ENCODE results near the gene CNOT6.

Gene CNOT6

DNA sequence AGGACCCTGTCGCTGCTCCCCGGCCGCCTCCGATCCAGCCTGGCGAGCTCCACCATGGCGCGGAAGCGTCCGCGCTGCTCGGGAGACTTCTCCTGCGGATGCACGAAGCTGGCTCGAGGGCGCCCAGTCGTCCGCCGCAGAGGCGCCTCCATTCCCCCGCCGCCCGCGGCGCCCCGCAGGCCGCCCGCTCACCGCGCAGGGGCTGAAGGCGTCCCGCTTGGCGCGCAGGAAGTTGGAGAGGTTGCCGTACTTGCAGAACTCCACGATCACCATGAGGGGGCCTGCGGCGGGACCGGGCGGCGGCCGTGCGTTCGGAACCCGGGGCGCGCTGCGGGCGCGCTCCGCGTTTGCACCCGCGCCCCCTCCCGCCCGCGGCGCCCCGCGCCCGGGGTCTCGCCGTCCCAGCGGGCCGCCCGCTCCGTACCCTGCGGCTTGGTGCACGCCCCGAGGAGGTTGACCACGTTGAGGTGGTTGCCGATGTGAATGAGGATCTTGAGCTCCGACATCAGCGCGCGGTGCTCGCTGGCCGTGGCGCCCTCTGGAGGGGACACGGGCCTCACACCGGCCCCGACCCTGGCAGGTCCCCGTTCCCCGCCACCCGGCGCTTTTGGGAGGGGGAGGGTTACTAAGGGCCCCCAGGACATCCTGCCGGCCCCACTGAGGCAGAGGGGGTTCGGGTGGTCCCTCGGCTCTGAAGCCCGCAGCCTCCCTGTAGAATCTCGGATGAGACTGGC lies 124.8 kb downstream of the CNOT6 start:
- no peaks in the 10 kb centered on the region for H3K9me3 ChIP-seq
- no peak overlapping the region for H3K27ac ChIP-seq
- no peak overlapping the region for H3K4me3 ChIP-seq (ENCODE audit: low read depth in 1 of 2, low read length in 1 of 2)
- peaks cover 21% of the 10 kb centered on the region for H3K27me3 ChIP-seq
- no peaks in the 10 kb centered on the region for H3K36me3 ChIP-seq
- peaks cover 4 to 5% of the 10 kb centered on the region in 2 experiments for H3K4me1 ChIP-seq (ENCODE audit: control insufficient read depth in 1 of 2, insufficient read depth in 1 of 2, low read depth in 1 of 2, low read length in 1 of 2)
- TF ChIP-seq, protein P1, sequence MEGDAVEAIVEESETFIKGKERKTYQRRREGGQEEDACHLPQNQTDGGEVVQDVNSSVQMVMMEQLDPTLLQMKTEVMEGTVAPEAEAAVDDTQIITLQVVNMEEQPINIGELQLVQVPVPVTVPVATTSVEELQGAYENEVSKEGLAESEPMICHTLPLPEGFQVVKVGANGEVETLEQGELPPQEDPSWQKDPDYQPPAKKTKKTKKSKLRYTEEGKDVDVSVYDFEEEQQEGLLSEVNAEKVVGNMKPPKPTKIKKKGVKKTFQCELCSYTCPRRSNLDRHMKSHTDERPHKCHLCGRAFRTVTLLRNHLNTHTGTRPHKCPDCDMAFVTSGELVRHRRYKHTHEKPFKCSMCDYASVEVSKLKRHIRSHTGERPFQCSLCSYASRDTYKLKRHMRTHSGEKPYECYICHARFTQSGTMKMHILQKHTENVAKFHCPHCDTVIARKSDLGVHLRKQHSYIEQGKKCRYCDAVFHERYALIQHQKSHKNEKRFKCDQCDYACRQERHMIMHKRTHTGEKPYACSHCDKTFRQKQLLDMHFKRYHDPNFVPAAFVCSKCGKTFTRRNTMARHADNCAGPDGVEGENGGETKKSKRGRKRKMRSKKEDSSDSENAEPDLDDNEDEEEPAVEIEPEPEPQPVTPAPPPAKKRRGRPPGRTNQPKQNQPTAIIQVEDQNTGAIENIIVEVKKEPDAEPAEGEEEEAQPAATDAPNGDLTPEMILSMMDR (IDR thresholded peaks at IDR 0.05) = no peak

DNA sequence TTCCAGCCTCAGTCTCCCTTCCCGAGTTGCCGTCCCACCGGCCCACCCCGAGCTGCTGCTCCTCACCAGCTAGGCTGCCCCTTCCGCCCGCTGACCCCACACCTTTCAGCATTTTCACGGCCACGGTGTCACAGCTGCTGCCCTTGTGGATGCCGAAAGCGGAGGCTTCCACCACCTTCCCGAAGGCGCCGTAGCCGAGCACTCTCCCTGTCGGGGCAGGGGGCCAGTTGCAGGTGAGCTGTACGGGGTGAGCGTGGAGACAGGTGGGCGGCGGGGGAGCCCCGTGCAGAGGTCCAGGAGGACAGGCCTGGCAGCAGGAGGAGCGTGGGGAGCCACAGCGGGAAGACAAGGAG lies 125.4 kb downstream of the CNOT6 start:
- Histone ChIP-seq H3K27ac (no peak overlapping the region), H3K36me3 (no peaks in the 10 kb centered on the region), H3K4me1 (ENCODE audit: control insufficient read depth in 1 of 2, insufficient read depth in 1 of 2, low read depth in 1 of 2, low read length in 1 of 2) (peaks cover 4 to 5% of the 10 kb centered on the region in 2 experiments), H3K9me3 (no peaks in the 10 kb centered on the region), H3K27me3 (peaks cover 21% of the 10 kb centered on the region), H3K4me3 (ENCODE audit: low read depth in 1 of 2, low read length in 1 of 2) (no peak overlapping the region)
- TF ChIP-seq, protein P1 (IDR thresholded peaks at IDR 0.05) = no peak

DNA sequence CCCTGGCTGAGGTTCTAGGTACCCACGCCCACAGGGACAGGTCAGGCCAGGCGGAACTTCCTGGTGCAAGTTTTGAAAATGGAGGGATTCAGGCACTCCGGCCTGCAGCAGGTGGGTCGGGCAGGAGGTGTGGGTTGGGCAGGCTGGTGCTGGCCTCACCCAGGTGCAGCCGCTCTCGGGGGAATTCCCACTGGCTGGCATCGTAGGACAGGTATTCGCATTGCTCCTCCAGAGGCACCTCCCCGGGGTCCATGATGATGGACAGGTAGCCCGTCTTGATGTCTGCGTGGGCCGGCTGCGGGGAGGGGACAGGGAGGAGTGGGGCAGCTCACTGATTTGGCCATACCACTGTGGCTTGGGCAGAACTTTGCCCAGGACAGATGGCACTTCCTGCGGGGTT lies 125.8 kb downstream of the CNOT6 start:
- Histone ChIP-seq H3K27ac (no peak overlapping the region), H3K9me3 (no peaks in the 10 kb centered on the region), H3K27me3 (peaks cover 21% of the 10 kb centered on the region), H3K4me1 (ENCODE audit: control insufficient read depth in 1 of 2, insufficient read depth in 1 of 2, low read depth in 1 of 2, low read length in 1 of 2) (peaks cover 4 to 5% of the 10 kb centered on the region in 2 experiments), H3K4me3 (ENCODE audit: low read depth in 1 of 2, low read length in 1 of 2) (no peak overlapping the region), H3K36me3 (no peaks in the 10 kb centered on the region)
- TF ChIP-seq, protein P1 (IDR thresholded peaks at IDR 0.05) = no peak

DNA sequence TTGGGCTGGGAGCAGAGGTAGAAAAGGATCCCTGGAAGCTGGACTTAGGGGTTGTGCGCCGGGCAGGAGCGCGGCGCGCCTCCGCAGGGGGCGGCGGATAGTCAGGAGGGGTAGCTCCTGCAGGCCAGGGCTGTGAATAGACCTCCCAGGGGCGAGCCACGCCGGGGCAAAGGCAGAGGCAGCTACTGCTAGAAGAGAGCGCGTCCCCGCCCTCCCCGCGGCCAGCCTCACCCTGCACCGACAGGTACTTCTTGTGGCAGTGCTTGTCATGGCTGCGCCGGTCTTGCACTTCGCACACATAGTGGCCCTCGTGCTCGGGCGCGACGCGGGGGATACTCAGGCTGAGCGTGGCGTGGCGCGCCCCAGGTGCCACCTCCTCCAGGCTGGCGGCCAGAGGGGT lies 127.1 kb downstream of the CNOT6 start:
- no peaks in the 10 kb centered on the region for H3K9me3 ChIP-seq
- peaks cover 21% of the 10 kb centered on the region for H3K27me3 ChIP-seq
- TF ChIP-seq, protein P1 (IDR thresholded peaks at IDR 0.05) = no peak
- H3K36me3 ChIP-seq = no peaks in the 10 kb centered on the region
- no peak overlapping the region for H3K4me3 ChIP-seq (ENCODE audit: low read depth in 1 of 2, low read length in 1 of 2)
- peaks cover 4 to 5% of the 10 kb centered on the region in 2 experiments for H3K4me1 ChIP-seq (ENCODE audit: control insufficient read depth in 1 of 2, insufficient read depth in 1 of 2, low read depth in 1 of 2, low read length in 1 of 2)
- no peak overlapping the region for H3K27ac ChIP-seq

DNA sequence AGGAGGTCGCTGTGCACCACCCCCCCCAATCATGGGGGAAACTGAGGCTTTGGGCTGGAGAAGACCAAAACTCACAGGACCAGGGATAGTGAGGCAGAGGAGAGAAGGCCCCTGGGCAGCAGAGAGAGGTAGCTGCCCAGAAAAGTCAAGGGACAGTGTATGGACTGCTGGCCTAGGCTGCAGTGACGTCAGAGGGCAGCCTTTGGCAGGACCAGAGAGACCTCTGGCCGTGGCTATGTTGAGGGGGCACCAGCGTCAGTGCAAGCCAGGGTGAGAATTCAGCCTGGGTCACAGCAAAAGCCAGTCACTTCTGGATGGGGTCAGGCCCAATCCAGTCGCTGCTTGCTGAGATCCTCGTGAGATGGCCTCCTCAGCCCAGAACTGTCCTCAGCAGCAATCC lies 128.7 kb downstream of the CNOT6 start:
- H3K27me3 ChIP-seq = peaks cover 21% of the 10 kb centered on the region

More for the DNA sequence above, 128.7 kb downstream of the CNOT6 start:
- Histone ChIP-seq H3K36me3 (no peaks in the 10 kb centered on the region), H3K27ac (no peak overlapping the region), H3K9me3 (no peaks in the 10 kb centered on the region), H3K4me3 (ENCODE audit: low read depth in 1 of 2, low read length in 1 of 2) (no peak overlapping the region), H3K4me1 (ENCODE audit: control insufficient read depth in 1 of 2, insufficient read depth in 1 of 2, low read depth in 1 of 2, low read length in 1 of 2) (peaks cover 4 to 5% of the 10 kb centered on the region in 2 experiments)
- TF ChIP-seq, protein P1 (IDR thresholded peaks at IDR 0.05) = no peak

Data from neutrophil (primary cell).